ENCODE results near the gene TBC1D22A. TPM values are rescaled to one million over a fixed set of nuclear protein-coding genes. Genes with fewer than 3 reads are reported as not detected.

TBC1D22A gene
- polyA plus RNA-seq, 1 experiment: 24.2 TPM

- no peak for TF ChIP-seq CTCF (IDR thresholded peaks at IDR 0.05; ENCODE audit: insufficient read depth, low read depth, low read length)
- 0 out of 2 replicates have a peak, but pooled peaks cover 1% of the 10 kb centered on the region for H3K36me3 ChIP-seq (ENCODE audit: control insufficient read depth, insufficient read depth, low read length)
- H3K27me3 ChIP-seq (ENCODE audit: control insufficient read depth, insufficient read depth, low read length): no peaks in the 10 kb centered on the region
- DNase-seq (ENCODE audit: low read depth): no peak
- H3K4me3 ChIP-seq (ENCODE audit: low read depth, low read length): no peak overlapping the region
- POLR2A ChIA-PET: no interaction called here
- CTCF ChIA-PET: no interaction called here
These were observed 306.2 kb downstream of the TBC1D22A start for GRCh38 chr22:47068626-47068996.

- H3K27me3 ChIP-seq (ENCODE audit: control insufficient read depth, insufficient read depth, low read length): no peaks in the 10 kb centered on the region
- TF ChIP-seq CTCF (IDR thresholded peaks at IDR 0.05; ENCODE audit: insufficient read depth, low read depth, low read length): no peak
- DNase-seq (ENCODE audit: low read depth): no peak
- ChIA-PET POLR2A (no interaction called here), CTCF (interaction anchor here (1.1 kb wide), 1 partner anchor 268 kb away, joined by 3 read pairs; no protein-coding TSS in a partner anchor)
- no peaks in the 10 kb centered on the region for H3K36me3 ChIP-seq (ENCODE audit: control insufficient read depth, insufficient read depth, low read length)
- no peak overlapping the region for H3K4me3 ChIP-seq (ENCODE audit: low read depth, low read length)
These were observed 306.8 kb downstream of the TBC1D22A start for GRCh38 chr22:47069270-47069669.

GRCh38 chr22:47071078-47071806, 308.8 kb downstream of the TBC1D22A start:
- H3K36me3 ChIP-seq (ENCODE audit: control insufficient read depth, insufficient read depth, low read length): no peaks in the 10 kb centered on the region
- POLR2A ChIA-PET: no interaction called here
- CTCF ChIA-PET: no interaction called here
- no peak overlapping the region for H3K4me3 ChIP-seq (ENCODE audit: low read depth, low read length)
- DNase-seq (ENCODE audit: low read depth): no peak
- TF ChIP-seq CTCF (IDR thresholded peaks at IDR 0.05; ENCODE audit: insufficient read depth, low read depth, low read length): no peak
- H3K27me3 ChIP-seq (ENCODE audit: control insufficient read depth, insufficient read depth, low read length): no peaks in the 10 kb centered on the region

- H3K4me3 ChIP-seq (ENCODE audit: low read depth, low read length): no peak overlapping the region
- ChIA-PET POLR2A (no interaction called here), CTCF (no interaction called here)
- no peak for DNase-seq (ENCODE audit: low read depth)
- TF ChIP-seq CTCF (IDR thresholded peaks at IDR 0.05; ENCODE audit: insufficient read depth, low read depth, low read length): no peak
- H3K27me3 ChIP-seq (ENCODE audit: control insufficient read depth, insufficient read depth, low read length): no peaks in the 10 kb centered on the region
- no peaks in the 10 kb centered on the region for H3K36me3 ChIP-seq (ENCODE audit: control insufficient read depth, insufficient read depth, low read length)
These were observed 309.6 kb downstream of the TBC1D22A start for GRCh38 chr22:47071807-47072641.

- TF ChIP-seq CTCF (IDR thresholded peaks at IDR 0.05; ENCODE audit: insufficient read depth, low read depth, low read length): no peak
These were observed 310.2 kb downstream of the TBC1D22A start for GRCh38 chr22:47072642-47072967.

More at GRCh38 chr22:47072642-47072967, 310.2 kb downstream of the TBC1D22A start:
- ChIA-PET CTCF (no interaction called here), POLR2A (no interaction called here)
- H3K4me3 ChIP-seq (ENCODE audit: low read depth, low read length): no peak overlapping the region
- DNase-seq (ENCODE audit: low read depth): no peak
- H3K27me3 ChIP-seq (ENCODE audit: control insufficient read depth, insufficient read depth, low read length): no peaks in the 10 kb centered on the region
- no peaks in the 10 kb centered on the region for H3K36me3 ChIP-seq (ENCODE audit: control insufficient read depth, insufficient read depth, low read length)
